ENCODE measurements around the gene WDR27. TPM values are rescaled to one million over a fixed set of nuclear protein-coding genes. Genes with fewer than 3 reads are reported as not detected.

WDR27 gene
- polyA plus RNA-seq, 2 of the 4 experiments (the other 2 are of a cell fraction), result 18.9 to 36.1 TPM

- TF ChIP-seq MYC (IDR thresholded peaks at IDR 0.05; ENCODE audit: borderline replicate concordance, low read length) (no peak), EP300 (IDR thresholded peaks at IDR 0.05) (no peak), HDAC2 (IDR thresholded peaks at IDR 0.05) (no peak), TFCP2L1 (CRISPR knock-in tag; IDR thresholded peaks at IDR 0.05) (no peak), BHLHE40 (IDR thresholded peaks at IDR 0.05; ENCODE audit: low read depth, low read length) (no peak)
Measured at GRCh38 chr6:169668203-169668847, 33.5 kb downstream of the WDR27 start (continued).

- ATAC-seq (no peak), FAIRE-seq (no peak), DNase-seq (ENCODE audit: low read depth in 1 of 2, low spot score in 1 of 2) (no peak)
- CTCF ChIA-PET, result no interaction called here
- TF ChIP-seq RAD21 (conservative IDR thresholded peaks at IDR 0.05 in 1 of 2, IDR thresholded peaks at IDR 0.05 in 1 of 2) (no peak), MAFK (IDR thresholded peaks at IDR 0.05; ENCODE audit: partially characterized antibody) (no peak), ELK1 (IDR thresholded peaks at IDR 0.05; ENCODE audit: low read depth, low read length) (no peak), RNF2 (IDR thresholded peaks at IDR 0.05; ENCODE audit: borderline replicate concordance, low read depth) (no peak), NR3C1 (IDR thresholded peaks at IDR 0.05) (no peak), HDAC2 (IDR thresholded peaks at IDR 0.05) (no peak)
- no peak overlapping the region for H3K4me3 ChIP-seq
- H3K4me2 ChIP-seq, result no peak overlapping the region
- H3K9me3 ChIP-seq, result no peaks in the 10 kb centered on the region
- no peak overlapping the region for H3K27ac ChIP-seq
- POLR2A ChIA-PET, result no interaction called here
- no peaks in the 10 kb centered on the region for H3K4me1 ChIP-seq
- 93% methylated on average over 27 of the region's 27 CpGs for WGBS (ENCODE audit: missing lambda C conversion rate)
Measured at GRCh38 chr6:169667716-169668115, 34.1 kb downstream of the WDR27 start.

GRCh38 chr6:169666441-169666840, 35.4 kb downstream of the WDR27 start:
- no peak for FAIRE-seq

More at GRCh38 chr6:169666441-169666840, 35.4 kb downstream of the WDR27 start:
- H3K4me2 ChIP-seq, result no peak overlapping the region
- ChIA-PET POLR2A (no interaction called here), CTCF (no interaction called here)
- H3K4me1 ChIP-seq, result no peaks in the 10 kb centered on the region
- ATAC-seq (no peak), DNase-seq (ENCODE audit: low read depth in 1 of 2, low spot score in 1 of 2) (no peak)
- H3K9me3 ChIP-seq, result no peaks in the 10 kb centered on the region
- no peak overlapping the region for H3K27ac ChIP-seq
- 94% methylated on average over 12 of the region's 18 CpGs for WGBS (ENCODE audit: missing lambda C conversion rate)
- H3K4me3 ChIP-seq, result no peak overlapping the region
- TF ChIP-seq HES2 (IDR thresholded peaks at IDR 0.05) (no peak), KDM5A (IDR thresholded peaks at IDR 0.05) (no peak), HMGXB4 (CRISPR knock-in tag; IDR thresholded peaks at IDR 0.05; ENCODE audit: borderline replicate concordance) (no peak), PHF8 (IDR thresholded peaks at IDR 0.05; ENCODE audit: borderline replicate concordance, low read depth) (no peak), USF2 (IDR thresholded peaks at IDR 0.05) (no peak), MAZ (IDR thresholded peaks at IDR 0.05; ENCODE audit: borderline replicate concordance, low read depth, low read length) (no peak), TP53 (CRISPR knock-in tag; IDR thresholded peaks at IDR 0.05) (no peak), ELK1 (IDR thresholded peaks at IDR 0.05; ENCODE audit: low read depth, low read length) (no peak), HOXB13 (CRISPR knock-in tag; IDR thresholded peaks at IDR 0.05; ENCODE audit: low read depth) (no peak), FOSB (CRISPR knock-in tag; IDR thresholded peaks at IDR 0.05) (no peak), FOXS1 (CRISPR knock-in tag; IDR thresholded peaks at IDR 0.05) (no peak), RCOR1 (IDR thresholded peaks at IDR 0.05; ENCODE audit: low read depth, low read length) (no peak), MAX (IDR thresholded peaks at IDR 0.05) (no peak), SMC3 (IDR thresholded peaks at IDR 0.05) (no peak), CHD4 (IDR thresholded peaks at IDR 0.05; ENCODE audit: borderline replicate concordance) (no peak), EHF (CRISPR knock-in tag; IDR thresholded peaks at IDR 0.05) (no peak)
